Measurements from ENCODE around the gene CDKAL1. TPM values are rescaled to one million over a fixed set of nuclear protein-coding genes. Genes with fewer than 3 reads are reported as not detected.

The CDKAL1 gene
- total RNA-seq, 1 experiment from 2014 or later: 11.8 TPM

DNA sequence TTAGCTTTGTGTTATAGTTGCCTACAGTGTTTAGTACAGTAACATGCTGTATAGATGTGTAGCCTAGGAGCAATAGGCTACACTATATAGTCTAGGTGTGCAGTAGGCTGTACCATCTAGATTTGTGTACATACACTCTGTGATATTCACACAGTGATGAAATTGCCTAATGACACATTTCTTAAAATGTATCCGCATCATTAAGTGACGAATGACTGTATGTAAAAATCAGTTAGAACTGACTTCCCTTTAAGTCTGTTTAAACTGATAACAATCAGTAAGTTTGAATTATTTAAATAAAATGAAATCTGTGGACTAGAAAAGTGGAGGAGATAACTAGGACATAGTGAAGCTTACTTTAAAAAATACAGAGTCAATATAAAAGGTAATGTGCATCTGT is 176.1 kb downstream of the CDKAL1 start:
- intact Hi-C loops (cut with micrococcal nuclease): no loop called here
- Mint-ChIP-seq H3K4me1 (ENCODE audit: insufficient read depth, unreplicated experiment) (peaks cover 21% of the 10 kb centered on the region), H3K27ac (ENCODE audit: low read depth, unreplicated experiment) (no peak overlapping the region), H3K9me3 (ENCODE audit: unreplicated experiment) (no peaks in the 10 kb centered on the region), H3K36me3 (ENCODE audit: insufficient read depth, unreplicated experiment) (no peaks in the 10 kb centered on the region), H3K4me3 (ENCODE audit: unreplicated experiment) (no peak overlapping the region), H3K27me3 (ENCODE audit: insufficient read depth, unreplicated experiment) (no peaks in the 10 kb centered on the region)
- no TSS peak for BruUV-seq (replicated peaks)
- ChIA-PET CTCF (interaction anchor here (0.7 kb wide), 1 partner anchor 10 kb away, joined by 3 read pairs; no protein-coding TSS in a partner anchor), POLR2A (interaction anchor here (1.5 kb wide), 1 partner anchor 121 kb away, joined by 3 read pairs; no protein-coding TSS in a partner anchor)
- TF ChIP-seq, protein P1, sequence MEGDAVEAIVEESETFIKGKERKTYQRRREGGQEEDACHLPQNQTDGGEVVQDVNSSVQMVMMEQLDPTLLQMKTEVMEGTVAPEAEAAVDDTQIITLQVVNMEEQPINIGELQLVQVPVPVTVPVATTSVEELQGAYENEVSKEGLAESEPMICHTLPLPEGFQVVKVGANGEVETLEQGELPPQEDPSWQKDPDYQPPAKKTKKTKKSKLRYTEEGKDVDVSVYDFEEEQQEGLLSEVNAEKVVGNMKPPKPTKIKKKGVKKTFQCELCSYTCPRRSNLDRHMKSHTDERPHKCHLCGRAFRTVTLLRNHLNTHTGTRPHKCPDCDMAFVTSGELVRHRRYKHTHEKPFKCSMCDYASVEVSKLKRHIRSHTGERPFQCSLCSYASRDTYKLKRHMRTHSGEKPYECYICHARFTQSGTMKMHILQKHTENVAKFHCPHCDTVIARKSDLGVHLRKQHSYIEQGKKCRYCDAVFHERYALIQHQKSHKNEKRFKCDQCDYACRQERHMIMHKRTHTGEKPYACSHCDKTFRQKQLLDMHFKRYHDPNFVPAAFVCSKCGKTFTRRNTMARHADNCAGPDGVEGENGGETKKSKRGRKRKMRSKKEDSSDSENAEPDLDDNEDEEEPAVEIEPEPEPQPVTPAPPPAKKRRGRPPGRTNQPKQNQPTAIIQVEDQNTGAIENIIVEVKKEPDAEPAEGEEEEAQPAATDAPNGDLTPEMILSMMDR (IDR thresholded peaks at IDR 0.05; ENCODE audit: unreplicated experiment): no peak
- no peak for DNase-seq (ENCODE audit: unreplicated experiment)

GRCh38 chr6:20711518-20711917 is 177.3 kb downstream of the CDKAL1 start:
- intact Hi-C loops (cut with micrococcal nuclease): no loop called here
- BruUV-seq (replicated peaks): no TSS peak
- H3K4me1 Mint-ChIP-seq (ENCODE audit: insufficient read depth, unreplicated experiment): peaks cover 16% of the 10 kb centered on the region
- DNase-seq (ENCODE audit: unreplicated experiment): no peak
- POLR2A ChIA-PET: interaction anchor here (0.7 to 1.2 kb wide), 2 partner anchors 18 to 640 kb away, joined by 3 read pairs; no protein-coding TSS in a partner anchor
- H3K36me3 Mint-ChIP-seq (ENCODE audit: insufficient read depth, unreplicated experiment): no peaks in the 10 kb centered on the region
- no peaks in the 10 kb centered on the region for H3K9me3 Mint-ChIP-seq (ENCODE audit: unreplicated experiment)
- no peaks in the 10 kb centered on the region for H3K27me3 Mint-ChIP-seq (ENCODE audit: insufficient read depth, unreplicated experiment)
- no peak overlapping the region for H3K27ac Mint-ChIP-seq (ENCODE audit: low read depth, unreplicated experiment)
- H3K4me3 Mint-ChIP-seq (ENCODE audit: unreplicated experiment): no peak overlapping the region
- TF ChIP-seq, protein P1 (IDR thresholded peaks at IDR 0.05; ENCODE audit: unreplicated experiment): no peak
- CTCF ChIA-PET: no interaction called here

- TF ChIP-seq, protein P1 (IDR thresholded peaks at IDR 0.05; ENCODE audit: unreplicated experiment): no peak
- Mint-ChIP-seq H3K27me3 (ENCODE audit: insufficient read depth, unreplicated experiment) (no peaks in the 10 kb centered on the region), H3K36me3 (ENCODE audit: insufficient read depth, unreplicated experiment) (no peaks in the 10 kb centered on the region), H3K4me3 (ENCODE audit: unreplicated experiment) (no peak overlapping the region), H3K4me1 (ENCODE audit: insufficient read depth, unreplicated experiment) (peaks cover 13% of the 10 kb centered on the region), H3K9me3 (ENCODE audit: unreplicated experiment) (no peaks in the 10 kb centered on the region), H3K27ac (ENCODE audit: low read depth, unreplicated experiment) (no peak overlapping the region)
- DNase-seq (ENCODE audit: unreplicated experiment): peak; percentile 22
- CTCF ChIA-PET: interaction anchor here (0.5 to 0.7 kb wide), 2 partner anchors 43 to 77 kb away, joined by 3 read pairs; no protein-coding TSS in a partner anchor
- intact Hi-C loops (cut with micrococcal nuclease): no loop called here
- POLR2A ChIA-PET: interaction anchor here (0.7 to 1.2 kb wide), 2 partner anchors 18 to 640 kb away, joined by 3 read pairs; no protein-coding TSS in a partner anchor
- BruUV-seq (replicated peaks): no TSS peak
Observed at GRCh38 chr6:20712011-20712410, 177.8 kb downstream of the CDKAL1 start.

GRCh38 chr6:20715135-20715806 is 181.0 kb downstream of the CDKAL1 start:
- Mint-ChIP-seq H3K4me3 (ENCODE audit: unreplicated experiment) (no peak overlapping the region), H3K9me3 (ENCODE audit: unreplicated experiment) (no peaks in the 10 kb centered on the region), H3K4me1 (ENCODE audit: insufficient read depth, unreplicated experiment) (peaks cover 13% of the 10 kb centered on the region), H3K27me3 (ENCODE audit: insufficient read depth, unreplicated experiment) (no peaks in the 10 kb centered on the region), H3K27ac (ENCODE audit: low read depth, unreplicated experiment) (no peak overlapping the region), H3K36me3 (ENCODE audit: insufficient read depth, unreplicated experiment) (no peaks in the 10 kb centered on the region)
- intact Hi-C loops (cut with micrococcal nuclease): no loop called here
- ChIA-PET POLR2A (interaction anchor here (0.7 kb wide), 1 partner anchor 147 kb away, joined by 3 read pairs; no protein-coding TSS in a partner anchor), CTCF (no interaction called here)
- no peak for DNase-seq (ENCODE audit: unreplicated experiment)
- no TSS peak for BruUV-seq (replicated peaks)
- TF ChIP-seq, protein P1 (IDR thresholded peaks at IDR 0.05; ENCODE audit: unreplicated experiment): no peak
